ENCODE measurements around the gene KRT38.

KRT38 gene

DNA sequence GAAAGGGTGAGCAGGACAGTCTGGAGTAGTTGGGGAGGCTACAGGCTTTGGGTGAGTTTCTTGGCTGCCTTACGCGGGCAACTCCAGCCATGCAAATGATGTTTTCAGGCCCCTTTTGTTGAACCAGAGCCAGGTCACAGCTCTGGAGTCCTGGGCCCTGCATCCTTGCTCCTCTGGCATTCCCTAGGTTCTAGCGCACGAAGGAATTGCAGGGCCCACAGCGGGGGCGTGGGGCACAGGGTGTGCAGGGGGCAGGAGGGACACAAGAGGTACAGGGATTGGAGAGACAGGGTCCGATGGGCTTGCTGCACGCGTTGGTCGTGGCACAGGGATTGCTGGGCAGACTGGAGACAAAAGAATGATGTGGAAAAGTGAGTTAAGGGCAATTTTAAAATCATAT lies 47.0 kb downstream of the KRT38 start:
- no peak for DNase-seq

GRCh38 chr17:41393294-41393693 lies 47.5 kb downstream of the KRT38 start:
- no peak for DNase-seq

DNA sequence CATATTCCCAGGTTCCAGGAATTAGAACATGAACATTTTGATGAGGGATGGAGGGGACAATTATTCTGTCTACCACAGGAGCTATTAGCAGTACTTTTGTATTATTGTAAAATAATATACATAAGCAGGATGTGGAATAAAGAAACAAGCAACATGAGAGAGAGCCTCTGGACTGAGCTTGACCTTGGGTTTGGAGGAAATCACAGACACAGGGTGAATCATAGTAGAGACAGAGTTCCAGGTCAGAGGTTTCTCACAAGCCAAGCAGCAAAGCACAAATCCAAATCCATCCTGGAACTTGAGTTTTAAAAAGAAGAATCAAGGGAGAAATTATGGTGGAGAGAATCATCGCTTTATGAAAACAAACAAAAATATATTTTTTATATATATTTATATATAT lies 48.5 kb downstream of the KRT38 start:
- DNase-seq, result no peak

- DNase-seq, result no peak
Measured at GRCh38 chr17:41391535-41391934, 49.2 kb downstream of the KRT38 start.

DNA sequence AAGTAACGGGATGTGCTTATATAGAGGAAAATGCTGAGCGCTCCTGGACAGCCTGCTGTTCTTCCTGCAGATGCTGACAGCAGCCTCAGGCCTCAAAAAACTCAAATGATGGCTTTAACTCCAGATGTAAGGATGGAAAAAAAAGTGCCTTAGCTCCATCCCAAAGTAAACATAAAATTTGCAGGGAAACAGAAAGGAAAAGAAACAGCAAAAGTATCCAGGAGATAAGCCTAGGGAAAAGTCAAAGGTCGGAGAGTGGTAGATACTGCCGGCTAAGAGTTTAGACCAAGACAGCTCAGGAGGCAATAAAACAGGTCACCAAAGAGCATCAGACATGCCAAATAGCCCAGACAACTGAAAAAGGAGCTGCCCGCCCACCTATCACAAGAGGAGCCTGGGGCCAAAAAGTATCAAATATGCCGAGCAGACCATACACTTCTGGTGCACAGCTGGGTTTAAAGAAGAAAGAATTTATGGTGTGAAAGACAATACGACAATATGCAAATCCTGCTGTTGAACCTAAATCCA lies 50.3 kb downstream of the KRT38 start:
- DNase-seq, result no peak

- DNase-seq, result no peak
Measured at GRCh38 chr17:41387670-41388069, 53.1 kb downstream of the KRT38 start.

GRCh38 chr17:41386227-41386626 lies 54.6 kb downstream of the KRT38 start:
- no peak for DNase-seq

All from activated naive CD4-positive, alpha-beta T cell treated with Interleukin-2 at 50 U/mL for 16 hours (primary cell).